Coronary artery (tissue), 2 donors: ENCODE results near the gene PPP1R18.
A peak's percentile ranks its signal among the peaks of the same experiment; 100 is the strongest.

Experiments
- DNase-seq: peaks from one replicate; pipeline ENCODE4 v3.0.0-alpha.2; 2017; ENCODE audit warnings: low spot score
- H3K27ac ChIP-seq, 2 donors: fragments of 200-600 bp; sonication (generic); one replicate each; pipeline ENCODE4 v1.5.1; 2016 to 2019
- H3K4me3 ChIP-seq: fragments of 200-600 bp; sonication (generic); 2 replicates; pipeline ENCODE4 v1.5.1; 2016; ENCODE audit warnings: mild to moderate bottlenecking, moderate library complexity
- CTCF ChIP-seq: fragments of 200-600 bp; sonication (generic); IDR thresholded peaks from one replicate; pipeline ENCODE4 v1.5.1; 2019; ENCODE audit warnings: antibody characterized with exemption

PPP1R18 gene

GRCh38 chr6:30703821-30704220, 17.4 kb upstream of the PPP1R18 start:
- DNase-seq: no peak
- H3K4me3 ChIP-seq: no peak overlapping the region
- no peak for TF ChIP-seq CTCF
- no peak overlapping the region for H3K27ac ChIP-seq

GRCh38 chr6:30703011-30703410, 16.6 kb upstream of the PPP1R18 start:
- TF ChIP-seq CTCF: no peak
- no peak for DNase-seq
- no peak overlapping the region for H3K4me3 ChIP-seq

GRCh38 chr6:30700340-30700739, 13.9 kb upstream of the PPP1R18 start:
- TF ChIP-seq CTCF: no peak
- no peak overlapping the region for H3K4me3 ChIP-seq
- H3K27ac ChIP-seq: no peak overlapping the region
- no peak for DNase-seq

More at GRCh38 chr6:30703011-30703410, 16.6 kb upstream of the PPP1R18 start:
- no peak overlapping the region for H3K27ac ChIP-seq

- H3K4me3 ChIP-seq: no peak overlapping the region
- no peak for TF ChIP-seq CTCF
- DNase-seq: no peak
- no peak overlapping the region for H3K27ac ChIP-seq
Observed at GRCh38 chr6:30696432-30696831, 10.0 kb upstream of the PPP1R18 start.

- H3K4me3 ChIP-seq: peak overlapping the region; percentile 81
Observed at GRCh38 chr6:30691208-30691847, 4.9 kb upstream of the PPP1R18 start.

GRCh38 chr6:30690403-30691207, 4.2 kb upstream of the PPP1R18 start, which contains the start of gene NRM:
TSS of gene NRM (minus strand) at chr6:30690984. CDS start at chr6:30690974, 10 bp downstream.
- TF ChIP-seq CTCF: no peak
- peak; percentile 90 for DNase-seq
- Histone ChIP-seq H3K27ac (peak within 1 kb of the TSS; percentile 95 to 100), H3K4me3 (peak within 1 kb of the TSS; percentile 81)

More at GRCh38 chr6:30691208-30691847, 4.9 kb upstream of the PPP1R18 start:
- no peak for TF ChIP-seq CTCF
- no peak for DNase-seq
- peak overlapping the region; percentile 95 to 100 for H3K27ac ChIP-seq
